K562 (cell line): Measurements from ENCODE around the gene ATXN10. TPM values are rescaled to one million over a fixed set of nuclear protein-coding genes. Genes with fewer than 3 reads are reported as not detected.

ENCODE experiments used
- ATAC-seq: fragments of 200-7000 bp; cut with Tn5 transposase; 3 replicates; pipeline ENCODE4 v1.9.1; 2020; ENCODE audit warnings: moderate library complexity
- BruUV-seq: library from RNA; stranded (reverse); fragments of 400-500 nt; replicated peaks from 2 replicates; lab custom pipeline; 2021; lab: Mats Ljungman, UMichigan
- CTCF ChIA-PET: fragments of 300-600 bp; formaldehyde crosslinking; extraction: SDS; loops from one replicate; lab custom pipeline; 2021; ENCODE audit warnings: low intra/inter-chr PET ratio; lab: Yijun Ruan, JAX
- POLR2A ChIA-PET: fragments of 300-600, 350-650 bp; sonication (Branson Sonifier 250); formaldehyde crosslinking; extraction: SDS; loops from one replicate; lab custom pipeline; 2021; ENCODE audit warnings: antibody characterized with exemption, inconsistent platforms; lab: Yijun Ruan, JAX
- DNase-seq, 4 experiments: peaks; one replicate each; pipeline versions ENCODE4 v3.0.0 to v3.0.0-alpha.2; 2011 to 2018; ENCODE audit warnings: low spot score in 3 of 4, mixed read lengths in 3 of 4; ENCODE audit errors: extremely low read depth in 1 of 4
- FAIRE-seq: peaks from 2 replicates; lab custom pipeline; 2011; peaks lifted over from hg19 to GRCh38; lab: Jason Lieb, UNC
- H2AFZ ChIP-seq: 2 replicates; pipeline ENCODE4 v1.6.0; 2011; ENCODE audit warnings: low read depth, low read length, control low read depth, inconsistent platforms
- H3K27ac ChIP-seq: fragments of 200-600 bp; 3 replicates; pipeline ENCODE4 v1.8.0; 2011; ENCODE audit warnings: low read depth, mild to moderate bottlenecking, control low read depth, inconsistent platforms, low read length, moderate library complexity, mixed read lengths; ENCODE audit errors: extremely low read depth
- H3K27me3 ChIP-seq, 2 experiments: fragments of 300-600 bp in 1 of 2; 2 replicates in 1 of 2; 3 replicates in 1 of 2; pipeline versions ENCODE4 v1.6.0 to v1.8.0; 2011; ENCODE audit warnings: inconsistent platforms in 2 of 2, low read length in 2 of 2, mild to moderate bottlenecking in 1 of 2, mixed read lengths in 1 of 2, moderate library complexity in 1 of 2; ENCODE audit not compliant: control insufficient read depth in 2 of 2, insufficient read depth in 2 of 2
- H3K36me3 ChIP-seq: fragments of 300-600 bp; 3 replicates; pipeline ENCODE4 v1.8.0; 2011; ENCODE audit warnings: mild to moderate bottlenecking, low read length, inconsistent platforms; ENCODE audit not compliant: control insufficient read depth, insufficient read depth
- H3K4me1 ChIP-seq, 2 experiments: fragments of 200-600 bp in 1 of 2; replicated peaks in 1 of 2; 2 replicates in 1 of 2; 3 replicates in 1 of 2; pipeline versions ENCODE4 v1.5.1 to v1.8.0; 2011; ENCODE audit warnings: inconsistent platforms in 2 of 2, low read length in 2 of 2, mild to moderate bottlenecking in 1 of 2, mixed read lengths in 1 of 2, moderate library complexity in 1 of 2; ENCODE audit not compliant: control insufficient read depth in 2 of 2, insufficient read depth in 2 of 2
- H3K4me2 ChIP-seq: 2 replicates; pipeline ENCODE4 v1.6.1; 2011; ENCODE audit warnings: low read length, control low read depth, inconsistent platforms, mixed read lengths; ENCODE audit not compliant: insufficient read depth
- H3K4me3 ChIP-seq: fragments of 200-600 bp; sonication (generic), shearing (Covaris generic); 2 replicates; pipeline ENCODE4 v1.5.1; 2016; ENCODE audit warnings: control low read depth, inconsistent platforms
- H3K79me2 ChIP-seq: fragments of 200-600 bp; 3 replicates; pipeline ENCODE4 v1.8.0; 2011; ENCODE audit warnings: low read length, inconsistent platforms; ENCODE audit not compliant: control insufficient read depth, insufficient read depth
- H3K9ac ChIP-seq, 2 experiments: 2 replicates each; pipeline versions ENCODE4 v1.6.0 to v1.6.1; 2011; ENCODE audit warnings: low read depth in 2 of 2, low read length in 2 of 2, control low read depth in 1 of 2, inconsistent platforms in 1 of 2, mild to moderate bottlenecking in 1 of 2, mixed read lengths in 1 of 2; ENCODE audit not compliant: insufficient read depth in 1 of 2
- H3K9me1 ChIP-seq: one replicate; pipeline ENCODE4 v1.6.0; 2011; ENCODE audit warnings: inconsistent platforms, mild to moderate bottlenecking, low read length, moderate library complexity; ENCODE audit not compliant: control insufficient read depth, insufficient read depth
- H3K9me3 ChIP-seq: replicated peaks from 2 replicates; pipeline ENCODE4 v1.5.1; 2011; ENCODE audit warnings: low read depth, low read length, inconsistent platforms; ENCODE audit not compliant: control insufficient read depth, insufficient read depth
- H4K20me1 ChIP-seq: replicated peaks from 2 replicates; pipeline ENCODE4 v1.6.1; 2011; ENCODE audit warnings: low read length, inconsistent platforms, mixed read lengths; ENCODE audit not compliant: control insufficient read depth, insufficient read depth
- CREB3L1 ChIP-seq: fragments of 450-650 bp; IDR thresholded peaks from 2 replicates; pipeline ENCODE4 v1.6.1; 2014; ENCODE audit warnings: low read depth, mild to moderate bottlenecking, moderate library complexity, borderline replicate concordance
- JUNB ChIP-seq: fragments of 450-650 bp; formaldehyde crosslinking; conservative IDR thresholded peaks from 2 replicates; pipeline ENCODE4 v1.4.0; 2020; ENCODE audit warnings: mild to moderate bottlenecking
- L3MBTL2 ChIP-seq: fragments of 450-650 bp; IDR thresholded peaks from 2 replicates; pipeline ENCODE4 v1.6.1; 2016; ENCODE audit warnings: mild to moderate bottlenecking, moderate library complexity
- MED1 ChIP-seq: sonication (generic); formaldehyde crosslinking; IDR thresholded peaks from 2 replicates; pipeline ENCODE4 v1.8.1; 2023; ENCODE audit warnings: missing genetic modification reagents, borderline replicate concordance
- RCOR1 ChIP-seq, 2 experiments: IDR thresholded peaks; 2 replicates each; pipeline ENCODE4 v1.6.1; 2012; ENCODE audit warnings: low read depth in 2 of 2, low read length in 2 of 2, borderline replicate concordance in 1 of 2, improper control_type of control experiment in 1 of 2
- SETDB1 ChIP-seq: IDR thresholded peaks from one replicate; pipeline ENCODE4 v1.6.1; 2012; ENCODE audit warnings: low read length, control low read depth, inconsistent platforms
- SMARCB1 ChIP-seq: IDR thresholded peaks from 2 replicates; pipeline ENCODE4 v1.6.1; 2011; ENCODE audit warnings: improper control_type of control experiment, low read depth; ENCODE audit not compliant: insufficient read length
- TGIF2 ChIP-seq: sonication (generic); formaldehyde crosslinking; IDR thresholded peaks from 2 replicates; pipeline ENCODE4 v1.8.1; 2022; ENCODE audit warnings: mild to moderate bottlenecking, missing genetic modification reagents, moderate library complexity
- TRIM24 ChIP-seq, 2 experiments: fragments of 450-650 bp; IDR thresholded peaks; 2 replicates each; pipeline ENCODE4 v1.6.1; 2016
- USF1 ChIP-seq: sonication (generic); formaldehyde crosslinking; IDR thresholded peaks from 2 replicates; pipeline ENCODE4 v1.9.0; 2022; ENCODE audit warnings: mild to moderate bottlenecking, missing genetic modification reagents
- ZFP30 ChIP-seq: fragments of 250-450 bp; sonication (Bioruptor Pico); IDR thresholded peaks from 2 replicates; pipeline ENCODE4 v1.8.0; 2022; ENCODE audit warnings: moderate library complexity, mild to moderate bottlenecking, inconsistent platforms, borderline replicate concordance
- ZNF277 ChIP-seq: fragments of 250-450 bp; sonication (Bioruptor Pico); IDR thresholded peaks from 2 replicates; pipeline ENCODE4 v1.8.0; 2022; ENCODE audit warnings: inconsistent platforms, mild to moderate bottlenecking, moderate library complexity, borderline replicate concordance
- WGBS: fragments of 100-300 bp; shearing (Covaris generic); methylation state at CpG from one replicate; pipeline ENCODE4 v1.1.6; 2016; ENCODE audit warnings: low coverage, mixed read lengths; ENCODE audit not compliant: insufficient coverage; ENCODE audit errors: missing lambda C conversion rate; 5-methylcytosine and 5-hydroxymethylcytosine counted together
- in situ Hi-C: fragments of 300-500 bp; cut with MboI; formaldehyde crosslinking; loops from 4 replicates; pipeline ENCODE4 v1.15.0; 2018; ENCODE audit warnings: inconsistent platforms, mixed read lengths
- intact Hi-C: fragments of 100-400 bp; cut with micrococcal nuclease; formaldehyde crosslinking; loops from 2 replicates; pipeline ENCODE4 v1.14.2; 2022
- polyA plus RNA-seq, 8 experiments: library from polyadenylated mRNA; depleted of rRNA in 4 of 8; stranded (reverse) in 5 of 8; unstranded in 3 of 8; fragments of >200 nt; fragmentation: Nextera tagmentation in 2 of 8; fragmentation: Illumina TruSeq in 1 of 8; extraction: Ambion mirVana in 2 of 8; extraction: Trizol in 1 of 8; gene quantifications; 2 replicates each; pipeline versions ENCODE4 v1.2.1 to v1.2.3, GENCODE V29; 2011 to 2014; ENCODE audit warnings: inconsistent platforms in 1 of 8, missing spikeins in 1 of 8
- total RNA-seq, 7 experiments: library from RNA; depleted of rRNA in 6 of 7; stranded (reverse); fragments of >200 nt in 6 of 7; fragmentation: Illumina TruSeq in 2 of 7; extraction: Trizol in 2 of 7; gene quantifications; 2 replicates each; pipeline versions ENCODE4 v1.2.1 to v1.2.3, GENCODE V29; 2011 to 2021; ENCODE audit warnings: low replicate concordance in 1 of 7
- TF ChIP-seq, protein P1 (sequence below), 3 experiments: fragments of 200-800 bp in 1 of 3; sonication (Bioruptor generic) in 1 of 3; sonication (generic) in 1 of 3; formaldehyde crosslinking in 1 of 3; IDR thresholded peaks; 2 replicates each; pipeline versions ENCODE4 v1.6.1 to v1.8.0; 2016 to 2022; ENCODE audit warnings: mild to moderate bottlenecking in 2 of 3, missing compliant biosample characterization in 2 of 3, missing genetic modification characterization in 2 of 3, missing genetic modification reagents in 1 of 3

ATXN10 gene
- total and polyA plus RNA-seq, 9 of the 15 experiments (the other 6 are each of a cell fraction or from before 2014, with no cell fraction given) = 11.5 to 190 (median 33.6) TPM

- ATAC-seq (no peak), FAIRE-seq (no peak), DNase-seq (no peak)
- Histone ChIP-seq H3K9ac (no peak overlapping the region), H3K79me2 (no peaks in the 10 kb centered on the region), H3K36me3 (peaks cover 32% of the 10 kb centered on the region), H3K27ac (no peak overlapping the region), H3K4me3 (no peak overlapping the region), H2AFZ (no peak overlapping the region), H3K4me2 (no peak overlapping the region), H3K4me1 (no peaks in the 10 kb centered on the region), H3K9me3 (no peaks in the 10 kb centered on the region), H4K20me1 (no peaks in the 10 kb centered on the region), H3K27me3 (no peaks in the 10 kb centered on the region), H3K9me1 (no peaks in the 10 kb centered on the region)
- BruUV-seq = no TSS peak
- ChIA-PET POLR2A (no interaction called here), CTCF (no interaction called here)
- 56% methylated on average over 2 of the region's 2 CpGs for WGBS
- intact Hi-C loops (no loop called here), in situ Hi-C loops (no loop called here)
- TF ChIP-seq TGIF2 (CRISPR knock-in tag) (no peak), JUNB (CRISPR knock-in tag) (no peak), MED1 (CRISPR knock-in tag) (no peak), ZNF277 (no peak), SETDB1 (no peak), ZFP30 (CRISPR knock-in tag) (no peak), L3MBTL2 (no peak), CREB3L1 (no peak), USF1 (CRISPR knock-in tag) (no peak), TRIM24 (IDR thresholded peaks at IDR 0.05) (no peak), SMARCB1 (no peak), RCOR1 (IDR thresholded peaks at IDR 0.05; ENCODE audit: borderline replicate concordance in 1 of 2, low read depth in 2 of 2, low read length in 2 of 2) (no peak)
- TF ChIP-seq, protein P1, sequence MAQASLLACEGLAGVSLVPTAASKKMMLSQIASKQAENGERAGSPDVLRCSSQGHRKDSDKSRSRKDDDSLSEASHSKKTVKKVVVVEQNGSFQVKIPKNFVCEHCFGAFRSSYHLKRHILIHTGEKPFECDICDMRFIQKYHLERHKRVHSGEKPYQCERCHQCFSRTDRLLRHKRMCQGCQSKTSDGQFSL (CRISPR knock-in tag; IDR thresholded peaks at IDR 0.05) = no peak
- TF ChIP-seq, protein P1 (tag; IDR thresholded peaks at IDR 0.05) = no peak
These were observed 36.5 kb downstream of the ATXN10 start for GRCh38 chr22:45708145-45708544.
